ENCODE results near the gene SLC5A10.

GRCh38 chr17:18920911-18921441 lies 31.0 kb upstream of the SLC5A10 start:
- no peak for TF ChIP-seq CTCF (IDR thresholded peaks at IDR 0.05)
- TF ChIP-seq POLR2A (IDR thresholded peaks at IDR 0.05), result no peak

All from esophagus squamous epithelium (tissue), 4 donors.